HL-60/S4 (cell line): ENCODE data around the gene OR4N5.

ENCODE experiments used
- in situ Hi-C: fragments of 300-500 bp; cut with MboI; formaldehyde crosslinking; loops from 2 replicates; pipeline ENCODE4 v1.14.3; 2022; ENCODE audit warnings: low sequenced_read_pairs

The OR4N5 gene

DNA sequence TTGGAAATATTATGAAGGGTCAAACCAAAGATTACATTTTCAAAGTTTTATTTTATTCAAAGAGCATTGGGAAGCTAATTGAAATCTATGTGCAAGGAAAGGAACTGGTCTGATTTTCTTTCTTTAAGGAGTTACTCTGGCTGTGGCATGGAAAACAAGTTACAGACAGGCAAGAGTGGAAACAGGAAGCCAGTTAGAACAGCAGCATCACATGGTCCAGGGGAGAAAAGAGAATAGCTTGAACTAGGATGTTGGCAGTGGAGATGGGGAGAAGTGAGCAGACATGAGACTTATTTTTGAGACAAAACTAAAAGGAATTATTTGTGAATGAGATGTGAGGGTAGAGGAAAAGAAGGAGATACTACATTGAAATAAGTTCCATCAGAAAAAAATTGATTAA, 55.5 kb downstream of the OR4N5 start:
- in situ Hi-C loops = no loop called here
